ENCODE results near the gene SEPHS2. TPM values are rescaled to one million over a fixed set of nuclear protein-coding genes. Genes with fewer than 3 reads are reported as not detected.

The SEPHS2 gene
- total RNA-seq, 1 experiment from 2014 or later = 51.9 TPM

DNA sequence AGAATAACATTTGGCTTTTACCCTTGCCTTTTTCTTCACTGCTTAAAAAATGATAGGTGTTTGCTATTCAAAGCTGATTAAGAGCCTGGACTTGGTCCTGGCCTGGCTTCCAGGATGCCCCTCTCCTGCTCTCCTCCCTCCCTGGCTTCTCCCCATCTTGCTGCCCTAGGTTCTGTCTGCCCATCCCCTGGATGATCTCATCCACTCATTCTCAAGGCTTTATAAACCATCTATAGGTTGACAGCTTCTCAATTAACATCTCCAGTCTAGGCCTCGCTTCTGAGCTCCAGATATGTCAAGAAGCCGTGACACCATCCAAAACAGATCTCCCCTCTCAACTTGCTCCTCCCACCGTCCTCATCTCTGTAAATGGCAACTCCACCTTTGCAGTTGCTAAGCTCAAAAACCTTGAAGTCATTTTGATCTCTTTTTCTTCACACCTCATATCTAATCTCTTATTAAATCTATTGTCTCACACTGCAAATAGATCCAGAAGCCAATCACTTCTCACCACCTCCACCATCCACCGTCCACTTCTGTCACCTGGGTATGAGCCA lies 29.5 kb downstream of the SEPHS2 start:
- DNase-seq (ENCODE audit: unreplicated experiment) = no peak
- POLR2A ChIA-PET = interaction anchor here (1.7 kb wide), 1 partner anchor 9 kb away, joined by 10 read pairs; the partner anchor contains the start of gene ZNF771
- no peak for TF ChIP-seq CTCF (IDR thresholded peaks at IDR 0.05; ENCODE audit: unreplicated experiment)
- Mint-ChIP-seq H3K4me1 (ENCODE audit: insufficient read depth, unreplicated experiment) (peaks cover 10% of the 10 kb centered on the region), H3K27ac (ENCODE audit: low read depth, unreplicated experiment) (peak overlapping the region; percentile 3), H3K9me3 (ENCODE audit: unreplicated experiment) (no peaks in the 10 kb centered on the region), H3K36me3 (ENCODE audit: insufficient read depth, unreplicated experiment) (peaks cover 51% of the 10 kb centered on the region), H3K27me3 (ENCODE audit: insufficient read depth, unreplicated experiment) (no peaks in the 10 kb centered on the region), H3K4me3 (ENCODE audit: unreplicated experiment) (no peak overlapping the region)
- intact Hi-C loops (cut with micrococcal nuclease) = no loop called here
- BruUV-seq (replicated peaks) = no TSS peak
- CTCF ChIA-PET = interaction anchor here (0.7 to 1.1 kb wide), 3 partner anchors 10 to 281 kb away, joined by 3 to 5 read pairs (median 3); no protein-coding TSS in a partner anchor

DNA sequence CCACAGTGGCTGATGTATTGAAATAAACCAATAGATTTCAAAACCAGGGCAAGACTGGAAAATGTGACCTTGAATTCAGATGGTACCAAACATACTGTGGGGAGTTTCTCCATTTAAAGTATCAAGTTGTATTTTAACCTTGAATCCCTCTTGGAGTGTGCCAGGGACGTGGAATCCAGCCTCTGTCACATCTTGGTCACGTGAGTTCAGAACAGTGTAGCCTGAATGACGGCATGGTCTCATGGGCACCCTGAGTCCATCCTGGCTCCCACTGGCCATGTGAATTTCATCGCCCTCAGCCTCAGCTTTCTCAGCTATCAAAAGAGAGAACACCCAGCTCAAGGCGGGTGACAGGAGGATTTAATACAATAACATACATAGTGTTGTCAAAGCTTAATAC lies 31.5 kb downstream of the SEPHS2 start:
- POLR2A ChIA-PET = interaction anchor here (0.6 to 1.4 kb wide), 4 partner anchors 16 to 244 kb away, joined by 3 to 5 read pairs (median 3); partner anchors contain the start of genes FBRS and ZNF785
- peaks cover 17% of the 10 kb centered on the region for H3K4me1 Mint-ChIP-seq (ENCODE audit: insufficient read depth, unreplicated experiment)
- peaks cover 46% of the 10 kb centered on the region for H3K36me3 Mint-ChIP-seq (ENCODE audit: insufficient read depth, unreplicated experiment)
- H3K27me3 Mint-ChIP-seq (ENCODE audit: insufficient read depth, unreplicated experiment) = no peaks in the 10 kb centered on the region
- H3K27ac Mint-ChIP-seq (ENCODE audit: low read depth, unreplicated experiment) = no peak overlapping the region
- H3K9me3 Mint-ChIP-seq (ENCODE audit: unreplicated experiment) = no peaks in the 10 kb centered on the region
- no TSS peak for BruUV-seq (replicated peaks)
- no peak for DNase-seq (ENCODE audit: unreplicated experiment)
- H3K4me3 Mint-ChIP-seq (ENCODE audit: unreplicated experiment) = no peak overlapping the region
- no peak for TF ChIP-seq CTCF (IDR thresholded peaks at IDR 0.05; ENCODE audit: unreplicated experiment)
- CTCF ChIA-PET = interaction anchor here (0.6 kb wide), 1 partner anchor 623 kb away, joined by 6 read pairs; no protein-coding TSS in a partner anchor
- intact Hi-C loops (cut with micrococcal nuclease) = no loop called here

DNA sequence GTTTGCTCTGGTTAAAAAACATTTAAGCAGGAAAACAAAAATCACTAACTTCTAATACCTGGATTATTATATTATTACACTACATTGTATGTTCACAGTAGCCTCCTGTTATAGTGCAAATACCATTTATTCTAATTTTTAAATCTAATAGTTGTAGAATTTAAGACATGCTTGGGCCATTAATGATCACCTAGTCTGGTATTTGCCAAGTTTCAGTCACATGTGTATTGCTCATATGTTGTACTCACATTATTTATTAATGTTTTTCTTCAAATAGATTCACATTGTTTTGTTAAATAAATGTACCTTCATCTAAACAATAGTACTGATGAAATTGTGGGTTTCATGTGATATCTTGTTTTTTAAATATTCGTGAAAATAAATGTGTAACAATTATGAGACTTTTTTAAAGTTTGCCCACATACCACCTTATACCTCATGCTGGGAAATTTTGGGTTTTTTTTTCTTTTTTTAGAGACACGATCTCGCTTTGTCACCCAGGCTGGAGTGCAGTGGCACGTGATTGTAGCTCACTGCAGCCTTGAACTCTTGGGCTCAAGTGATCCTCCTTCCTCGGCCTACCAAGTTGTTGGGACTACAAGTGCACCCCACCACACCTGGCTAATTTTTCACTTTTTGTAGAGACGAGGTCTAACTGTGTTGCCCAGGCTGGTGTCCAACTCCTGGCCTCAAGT lies 32.4 kb downstream of the SEPHS2 start:
- no peaks in the 10 kb centered on the region for H3K27me3 Mint-ChIP-seq (ENCODE audit: insufficient read depth, unreplicated experiment)
- no TSS peak for BruUV-seq (replicated peaks)
- intact Hi-C loops (cut with micrococcal nuclease) = no loop called here
- H3K27ac Mint-ChIP-seq (ENCODE audit: low read depth, unreplicated experiment) = no peak overlapping the region
- H3K4me3 Mint-ChIP-seq (ENCODE audit: unreplicated experiment) = no peak overlapping the region
- ChIA-PET POLR2A (interaction anchor here (0.8 to 1.4 kb wide), 4 partner anchors 17 to 348 kb away, joined by 3 to 5 read pairs (median 3); partner anchors contain the start of genes ALDOA, FBRS and ZNF785), CTCF (interaction anchor here (0.6 kb wide), 1 partner anchor 51 kb away, joined by 6 read pairs; no protein-coding TSS in a partner anchor)
- H3K4me1 Mint-ChIP-seq (ENCODE audit: insufficient read depth, unreplicated experiment) = peaks cover 21% of the 10 kb centered on the region
- DNase-seq (ENCODE audit: unreplicated experiment) = no peak
- TF ChIP-seq CTCF (IDR thresholded peaks at IDR 0.05; ENCODE audit: unreplicated experiment) = no peak
- H3K36me3 Mint-ChIP-seq (ENCODE audit: insufficient read depth, unreplicated experiment) = peaks cover 42% of the 10 kb centered on the region
- no peaks in the 10 kb centered on the region for H3K9me3 Mint-ChIP-seq (ENCODE audit: unreplicated experiment)

Measured in MCF 10A (cell line).